ENCODE results near the gene ATP7B. TPM values are rescaled to one million over a fixed set of nuclear protein-coding genes. Genes with fewer than 3 reads are reported as not detected.
A peak's percentile ranks its signal among the peaks of the same experiment; 100 is the strongest.
"Not testable (repeated sequence)": the region's sequence is repeated elsewhere in the genome, so short reads cannot be mapped to it uniquely, and the experiment has no call there.

Gene ATP7B
- polyA plus RNA-seq, 1 donor: 47.4 TPM

GRCh38 chr13:51998723-51999509 is 12.3 kb downstream of the ATP7B start:
- Histone ChIP-seq H3K4me3 (ENCODE audit: low read length) (no peak overlapping the region), H3K36me3 (ENCODE audit: control insufficient read depth, insufficient read depth, low read length) (no peaks in the 10 kb centered on the region), H3K9me3 (ENCODE audit: control insufficient read depth, low read depth, low read length) (no peaks in the 10 kb centered on the region), H3K4me1 (ENCODE audit: control insufficient read depth, insufficient read depth, low read length) (peaks cover 49% of the 10 kb centered on the region), H3K27ac (ENCODE audit: low read length) (peak overlapping the region; percentile 66), H3K27me3 (ENCODE audit: control insufficient read depth, insufficient read depth, low read length) (no peaks in the 10 kb centered on the region)
- peak in 1 of 2 donors; percentile 55 for DNase-seq
- 20% methylated on average over 1 of the region's 6 CpGs for WGBS (ENCODE audit: insufficient coverage, low lambda C conversion rate)

GRCh38 chr13:51997641-51998330 is 13.5 kb downstream of the ATP7B start:
- no peaks in the 10 kb centered on the region for H3K27me3 ChIP-seq (ENCODE audit: control insufficient read depth, insufficient read depth, low read length)
- H3K9me3 ChIP-seq (ENCODE audit: control insufficient read depth, low read depth, low read length): no peaks in the 10 kb centered on the region
- no peak overlapping the region for H3K4me3 ChIP-seq (ENCODE audit: low read length)
- H3K4me1 ChIP-seq (ENCODE audit: control insufficient read depth, insufficient read depth, low read length): peaks cover 46% of the 10 kb centered on the region
- H3K36me3 ChIP-seq (ENCODE audit: control insufficient read depth, insufficient read depth, low read length): no peaks in the 10 kb centered on the region
- peak; percentile 67 to 87 for DNase-seq
- WGBS (ENCODE audit: insufficient coverage, low lambda C conversion rate): 17% methylated on average over 2 of the region's 8 CpGs
- peak overlapping the region; percentile 69 for H3K27ac ChIP-seq (ENCODE audit: low read length)

- no CpG with 5 or more reads among the region's 2 CpGs for WGBS (ENCODE audit: insufficient coverage, low lambda C conversion rate)
- no peaks in the 10 kb centered on the region for H3K27me3 ChIP-seq (ENCODE audit: control insufficient read depth, insufficient read depth, low read length)
- H3K4me1 ChIP-seq (ENCODE audit: control insufficient read depth, insufficient read depth, low read length): peaks cover 46% of the 10 kb centered on the region
- peak overlapping the region; percentile 69 for H3K27ac ChIP-seq (ENCODE audit: low read length)
- H3K4me3 ChIP-seq (ENCODE audit: low read length): no peak overlapping the region
- H3K36me3 ChIP-seq (ENCODE audit: control insufficient read depth, insufficient read depth, low read length): no peaks in the 10 kb centered on the region
- DNase-seq: no peak
- no peaks in the 10 kb centered on the region for H3K9me3 ChIP-seq (ENCODE audit: control insufficient read depth, low read depth, low read length)
Observed at GRCh38 chr13:51997186-51997585, 14.1 kb downstream of the ATP7B start.

- Histone ChIP-seq H3K4me3 (ENCODE audit: low read length) (no peak overlapping the region), H3K27ac (ENCODE audit: low read length) (no peak overlapping the region), H3K27me3 (ENCODE audit: control insufficient read depth, insufficient read depth, low read length) (no peaks in the 10 kb centered on the region), H3K36me3 (ENCODE audit: control insufficient read depth, insufficient read depth, low read length) (no peaks in the 10 kb centered on the region), H3K9me3 (ENCODE audit: control insufficient read depth, low read depth, low read length) (no peaks in the 10 kb centered on the region), H3K4me1 (ENCODE audit: control insufficient read depth, insufficient read depth, low read length) (peaks cover 46% of the 10 kb centered on the region)
- DNase-seq: no peak
- WGBS (ENCODE audit: insufficient coverage, low lambda C conversion rate): no CpG with 5 or more reads among the region's 4 CpGs
Observed at GRCh38 chr13:51996641-51997040, 14.6 kb downstream of the ATP7B start.

- no peaks in the 10 kb centered on the region for H3K27me3 ChIP-seq (ENCODE audit: control insufficient read depth, insufficient read depth, low read length)
- no CpG with 5 or more reads among the region's 9 CpGs for whole genome bisulfite sequencing (ENCODE audit: insufficient coverage, low lambda C conversion rate)
- no peaks in the 10 kb centered on the region for H3K36me3 ChIP-seq (ENCODE audit: control insufficient read depth, insufficient read depth, low read length)
- DNase-seq: peak in 1 of 2 donors; percentile 63
- no peak overlapping the region for H3K4me3 ChIP-seq (ENCODE audit: low read length)
- H3K27ac ChIP-seq (ENCODE audit: low read length): peak overlapping the region; percentile 21
- H3K4me1 ChIP-seq (ENCODE audit: control insufficient read depth, insufficient read depth, low read length): peaks cover 46% of the 10 kb centered on the region
- H3K9me3 ChIP-seq (ENCODE audit: control insufficient read depth, low read depth, low read length): no peaks in the 10 kb centered on the region
Observed at GRCh38 chr13:51995677-51996551, 15.3 kb downstream of the ATP7B start.

GRCh38 chr13:51993713-51994112 is 17.5 kb downstream of the ATP7B start:
- WGBS (ENCODE audit: insufficient coverage, low lambda C conversion rate): 83% methylated on average over 1 of the region's 2 CpGs
- Histone ChIP-seq H3K4me1 (ENCODE audit: control insufficient read depth, insufficient read depth, low read length) (peaks cover 30% of the 10 kb centered on the region), H3K36me3 (ENCODE audit: control insufficient read depth, insufficient read depth, low read length) (no peaks in the 10 kb centered on the region), H3K9me3 (ENCODE audit: control insufficient read depth, low read depth, low read length) (no peaks in the 10 kb centered on the region), H3K4me3 (ENCODE audit: low read length) (no peak overlapping the region), H3K27me3 (ENCODE audit: control insufficient read depth, insufficient read depth, low read length) (no peaks in the 10 kb centered on the region), H3K27ac (ENCODE audit: low read length) (no peak overlapping the region)
- no peak for DNase-seq

GRCh38 chr13:51988988-51989618 is 22.1 kb downstream of the ATP7B start:
- no peaks in the 10 kb centered on the region for H3K27me3 ChIP-seq (ENCODE audit: control insufficient read depth, insufficient read depth, low read length)
- H3K4me1 ChIP-seq (ENCODE audit: control insufficient read depth, insufficient read depth, low read length): no peaks in the 10 kb centered on the region
- H3K36me3 ChIP-seq (ENCODE audit: control insufficient read depth, insufficient read depth, low read length): no peaks in the 10 kb centered on the region
- H3K27ac ChIP-seq (ENCODE audit: low read length): no peak overlapping the region
- no peak for DNase-seq
- no peaks in the 10 kb centered on the region for H3K9me3 ChIP-seq (ENCODE audit: control insufficient read depth, low read depth, low read length)
- H3K4me3 ChIP-seq (ENCODE audit: low read length): no peak overlapping the region
- WGBS (ENCODE audit: insufficient coverage, low lambda C conversion rate): 100% methylated on average over 2 of the region's 3 CpGs

- not testable (repeated sequence) for H3K36me3 ChIP-seq (ENCODE audit: control insufficient read depth, insufficient read depth, low read length); H3K27ac ChIP-seq (ENCODE audit: low read length); H3K4me3 ChIP-seq (ENCODE audit: low read length); H3K4me1 ChIP-seq (ENCODE audit: control insufficient read depth, insufficient read depth, low read length); H3K9me3 ChIP-seq (ENCODE audit: control insufficient read depth, low read depth, low read length); DNase-seq; H3K27me3 ChIP-seq (ENCODE audit: control insufficient read depth, insufficient read depth, low read length)
- 100% methylated on average over 1 of the region's 4 CpGs for WGBS (ENCODE audit: insufficient coverage, low lambda C conversion rate)
Observed at GRCh38 chr13:51984904-51985303, 26.3 kb downstream of the ATP7B start.

- not testable (repeated sequence) for H3K4me1 ChIP-seq (ENCODE audit: control insufficient read depth, insufficient read depth, low read length); H3K27ac ChIP-seq (ENCODE audit: low read length); H3K27me3 ChIP-seq (ENCODE audit: control insufficient read depth, insufficient read depth, low read length); H3K4me3 ChIP-seq (ENCODE audit: low read length); H3K9me3 ChIP-seq (ENCODE audit: control insufficient read depth, low read depth, low read length); DNase-seq; H3K36me3 ChIP-seq (ENCODE audit: control insufficient read depth, insufficient read depth, low read length)
- no CpG with 5 or more reads among the region's 3 CpGs for WGBS (ENCODE audit: insufficient coverage, low lambda C conversion rate)
Observed at GRCh38 chr13:51983292-51983691, 28.0 kb downstream of the ATP7B start.

- no peaks in the 10 kb centered on the region for H3K9me3 ChIP-seq (ENCODE audit: control insufficient read depth, low read depth, low read length)
- no peaks in the 10 kb centered on the region for H3K36me3 ChIP-seq (ENCODE audit: control insufficient read depth, insufficient read depth, low read length)
- no CpG with 5 or more reads among the region's 4 CpGs for WGBS (ENCODE audit: insufficient coverage, low lambda C conversion rate)
- H3K4me3 ChIP-seq (ENCODE audit: low read length): no peak overlapping the region
- DNase-seq: no peak
- H3K27me3 ChIP-seq (ENCODE audit: control insufficient read depth, insufficient read depth, low read length): no peaks in the 10 kb centered on the region
- H3K27ac ChIP-seq (ENCODE audit: low read length): no peak overlapping the region
- peaks cover 10% of the 10 kb centered on the region for H3K4me1 ChIP-seq (ENCODE audit: control insufficient read depth, insufficient read depth, low read length)
Observed at GRCh38 chr13:51981355-51981754, 29.9 kb downstream of the ATP7B start.

Measured in large intestine (tissue), 3 donors.